HEK293 (cell line): ENCODE results near the gene DNAJC27.
A peak's percentile ranks its signal among the peaks of the same experiment; 100 is the strongest.

ENCODE experiments used
- CTCF ChIA-PET: fragments of 350-600 bp; formaldehyde crosslinking; extraction: SDS; loops from one replicate; lab custom pipeline; 2021; ENCODE audit warnings: antibody characterized with exemption; lab: Yijun Ruan, JAX
- POLR2A ChIA-PET: fragments of 300-600 bp; formaldehyde crosslinking; extraction: SDS; loops from one replicate; lab custom pipeline; 2020; ENCODE audit warnings: antibody characterized with exemption, inconsistent platforms; lab: Yijun Ruan, JAX
- H3K27ac ChIP-seq: fragments of 200-500 bp; sonication (Bioruptor generic); 2 replicates; pipeline ENCODE4 v1.5.1; 2014; ENCODE audit warnings: low read depth, low read length, control low read depth, inconsistent platforms; ENCODE audit errors: extremely low read depth
- H3K36me3 ChIP-seq, 2 experiments: fragments of 200-500 bp in 1 of 2; sonication (Bioruptor generic) in 1 of 2; 1 replicate in 1 of 2; 2 replicates in 1 of 2; pipeline ENCODE4 v1.5.1; 2014 to 2017; ENCODE audit warnings: inconsistent platforms in 2 of 2, low read length in 2 of 2; ENCODE audit not compliant: control insufficient read depth in 2 of 2, insufficient read depth in 1 of 2
- H3K4me1 ChIP-seq: fragments of 200-500 bp; sonication (Bioruptor generic); 2 replicates; pipeline ENCODE4 v1.5.1; 2014; ENCODE audit warnings: mild to moderate bottlenecking, low read length, inconsistent platforms; ENCODE audit not compliant: control insufficient read depth, insufficient read depth
- H3K4me3 ChIP-seq: 2 replicates; pipeline ENCODE4 v1.5.1; 2011; ENCODE audit warnings: low read depth, mild to moderate bottlenecking, control low read depth, low read length, moderate library complexity
- H3K9me3 ChIP-seq: fragments of 200-500 bp; sonication (Bioruptor generic); 2 replicates; pipeline ENCODE4 v1.5.1; 2014; ENCODE audit warnings: low read depth, low read length, inconsistent platforms; ENCODE audit not compliant: control insufficient read depth, insufficient read depth
- CTCF ChIP-seq: fragments of 450-650 bp; formaldehyde crosslinking; IDR thresholded peaks from 2 replicates; pipeline ENCODE4 v1.5.1; 2016; ENCODE audit warnings: missing biosample characterization, missing genetic modification characterization
- ELK4 ChIP-seq: IDR thresholded peaks from 2 replicates; pipeline ENCODE4 v1.6.1; 2011; ENCODE audit warnings: mild to moderate bottlenecking, low read depth, low read length, borderline replicate concordance
- GLIS2 ChIP-seq: fragments of 450-650 bp; formaldehyde crosslinking; IDR thresholded peaks from 2 replicates; pipeline ENCODE4 v1.5.1; 2016; ENCODE audit warnings: missing biosample characterization, missing genetic modification characterization
- KLF1 ChIP-seq: fragments of 450-650 bp; formaldehyde crosslinking; IDR thresholded peaks from 2 replicates; pipeline ENCODE4 v1.5.1; 2016; ENCODE audit warnings: missing biosample characterization, missing genetic modification characterization
- KLF8 ChIP-seq: fragments of 450-650 bp; formaldehyde crosslinking; IDR thresholded peaks from 2 replicates; pipeline ENCODE4 v1.5.1; 2016; ENCODE audit warnings: missing biosample characterization, missing genetic modification characterization
- MEIS1 ChIP-seq: sonication (generic); formaldehyde crosslinking; IDR thresholded peaks from 2 replicates; pipeline ENCODE4 v1.8.1; 2022; ENCODE audit warnings: missing genetic modification reagents, mild to moderate bottlenecking, borderline replicate concordance
- PRDM10 ChIP-seq: fragments of 450-650 bp; formaldehyde crosslinking; IDR thresholded peaks from 2 replicates; pipeline ENCODE4 v1.5.1; 2016; ENCODE audit warnings: missing biosample characterization, missing genetic modification characterization
- ZBTB10 ChIP-seq: fragments of 450-650 bp; formaldehyde crosslinking; IDR thresholded peaks from 2 replicates; pipeline ENCODE4 v1.5.1; 2016; ENCODE audit warnings: missing biosample characterization, missing genetic modification characterization
- ZBTB17 ChIP-seq: fragments of 450-650 bp; formaldehyde crosslinking; IDR thresholded peaks from 2 replicates; pipeline ENCODE4 v1.5.1; 2016; ENCODE audit warnings: missing biosample characterization, missing genetic modification characterization
- ZBTB21 ChIP-seq: fragments of 450-650 bp; formaldehyde crosslinking; IDR thresholded peaks from 2 replicates; pipeline ENCODE4 v1.5.1; 2017; ENCODE audit warnings: missing biosample characterization, missing genetic modification characterization
- ZBTB8A ChIP-seq: fragments of 450-650 bp; formaldehyde crosslinking; IDR thresholded peaks from 2 replicates; pipeline ENCODE4 v1.5.1; 2016; ENCODE audit warnings: missing biosample characterization, missing genetic modification characterization
- ZEB2 ChIP-seq: fragments of 450-650 bp; formaldehyde crosslinking; IDR thresholded peaks from 2 replicates; pipeline ENCODE4 v1.5.1; 2016; ENCODE audit warnings: missing biosample characterization, missing genetic modification characterization
- ZIC2 ChIP-seq: fragments of 450-650 bp; formaldehyde crosslinking; IDR thresholded peaks from 2 replicates; pipeline ENCODE4 v1.5.1; 2016; ENCODE audit warnings: missing biosample characterization, missing genetic modification characterization
- ZNF133 ChIP-seq: fragments of 450-650 bp; formaldehyde crosslinking; IDR thresholded peaks from 2 replicates; pipeline ENCODE4 v1.5.1; 2016; ENCODE audit warnings: missing biosample characterization, missing genetic modification characterization
- ZNF138 ChIP-seq: fragments of 450-650 bp; formaldehyde crosslinking; IDR thresholded peaks from 2 replicates; pipeline ENCODE4 v1.5.1; 2016; ENCODE audit warnings: missing biosample characterization, missing genetic modification characterization, borderline replicate concordance
- ZNF174 ChIP-seq: fragments of 450-650 bp; formaldehyde crosslinking; IDR thresholded peaks from 2 replicates; pipeline ENCODE4 v1.5.0; 2017; ENCODE audit warnings: missing biosample characterization, mild to moderate bottlenecking, missing genetic modification characterization
- ZNF335 ChIP-seq: fragments of 450-650 bp; formaldehyde crosslinking; conservative IDR thresholded peaks from 2 replicates; pipeline ENCODE4 v1.5.1; 2016; ENCODE audit warnings: missing biosample characterization, missing genetic modification characterization
- ZNF521 ChIP-seq: fragments of 450-650 bp; formaldehyde crosslinking; IDR thresholded peaks from 2 replicates; pipeline ENCODE4 v1.5.1; 2017; ENCODE audit warnings: missing biosample characterization, mild to moderate bottlenecking, missing genetic modification characterization
- ZNF585B ChIP-seq: fragments of 450-650 bp; formaldehyde crosslinking; IDR thresholded peaks from 2 replicates; pipeline ENCODE4 v1.5.1; 2016; ENCODE audit warnings: missing biosample characterization, missing genetic modification characterization
- ZNF692 ChIP-seq: fragments of 450-650 bp; formaldehyde crosslinking; IDR thresholded peaks from 2 replicates; pipeline ENCODE4 v1.5.1; 2016; ENCODE audit warnings: missing biosample characterization, missing genetic modification characterization
- ZNF704 ChIP-seq: fragments of 450-650 bp; formaldehyde crosslinking; IDR thresholded peaks from 2 replicates; pipeline ENCODE4 v1.5.1; 2016; ENCODE audit warnings: missing biosample characterization, missing genetic modification characterization
- ZNF777 ChIP-seq: fragments of 450-650 bp; formaldehyde crosslinking; IDR thresholded peaks from 2 replicates; pipeline ENCODE4 v1.5.1; 2017; ENCODE audit warnings: missing biosample characterization, missing genetic modification characterization, borderline replicate concordance

The DNAJC27 gene

GRCh38 chr2:24972315-24972961 is 683 bp upstream of the DNAJC27 start (continued):
- TF ChIP-seq MEIS1 (CRISPR knock-in tag) (no peak), ZNF335 (tag by site-specific recombination) (peak; percentile 47; the same call in 1 of the 2 replicates), ZBTB17 (peak; percentile 87)

GRCh38 chr2:24971286-24971535 is 544 bp downstream of the DNAJC27 start:
- ChIA-PET CTCF (no interaction called here), POLR2A (no interaction called here)
- TF ChIP-seq ZNF704 (tag by site-specific recombination) (no peak), ZNF138 (no peak), ELK4 (no peak), ZBTB10 (tag by site-specific recombination) (peak; percentile 99; the same call in 1 of the 2 replicates), ZNF692 (no peak), ZBTB8A (peak; percentile 69), ZNF174 (no peak), ZNF335 (tag by site-specific recombination) (peak; percentile 69), KLF1 (tag by site-specific recombination) (no peak), ZNF521 (no peak), GLIS2 (tag by site-specific recombination) (peak; percentile 69; the same call in 1 of the 2 replicates), CTCF (tag by site-specific recombination) (0 out of 2 replicates have a peak, but pooled peaks have one; percentile 16), ZBTB21 (tag by site-specific recombination) (0 out of 2 replicates have a peak, but pooled peaks have one; percentile 20), ZIC2 (tag by site-specific recombination) (no peak), ZNF133 (tag by site-specific recombination) (no peak), ZNF585B (tag by site-specific recombination) (no peak), PRDM10 (tag by site-specific recombination) (peak; percentile 62), KLF8 (tag by site-specific recombination) (0 out of 2 replicates have a peak, but pooled peaks have one; percentile 9), ZEB2 (no peak), ZNF777 (tag by site-specific recombination) (0 out of 2 replicates have a peak, but pooled peaks have one; percentile 70)
- no peaks in the 10 kb centered on the region for H3K9me3 ChIP-seq
- peak overlapping the region; percentile 86 for H3K4me3 ChIP-seq
- peaks cover 10 to 14% of the 10 kb centered on the region in 2 experiments for H3K36me3 ChIP-seq
- H3K4me1 ChIP-seq = no peaks in the 10 kb centered on the region; the same call in 1 of the 2 replicates
- H3K27ac ChIP-seq = peak overlapping the region; percentile 98
